PC-3 (cell line): ENCODE measurements around the gene DNAH14.
"Not testable (repeated sequence)": the region's sequence is repeated elsewhere in the genome, so short reads cannot be mapped to it uniquely, and the experiment has no call there.

Experiments used
- CTCF ChIP-seq: fragments of 300-600 bp; sonication (generic); conservative IDR thresholded peaks from 2 replicates; pipeline ENCODE4 v1.5.1; 2017; ENCODE audit warnings: antibody characterized with exemption, low read depth, mild to moderate bottlenecking, low read length
- EZH2phosphoT487 ChIP-seq: fragments of 300-600 bp; sonication (generic); IDR thresholded peaks from 2 replicates; pipeline ENCODE4 v1.6.1; 2018; ENCODE audit warnings: mild to moderate bottlenecking, antibody characterized with exemption, low read length, borderline replicate concordance

- not testable (repeated sequence) for TF ChIP-seq CTCF, EZH2phosphoT487
Observed at GRCh38 chr1:225211694-225212442, 282.4 kb downstream of the DNAH14 start.
